ENCODE data around the gene TMPRSS7.

TMPRSS7 gene

DNA sequence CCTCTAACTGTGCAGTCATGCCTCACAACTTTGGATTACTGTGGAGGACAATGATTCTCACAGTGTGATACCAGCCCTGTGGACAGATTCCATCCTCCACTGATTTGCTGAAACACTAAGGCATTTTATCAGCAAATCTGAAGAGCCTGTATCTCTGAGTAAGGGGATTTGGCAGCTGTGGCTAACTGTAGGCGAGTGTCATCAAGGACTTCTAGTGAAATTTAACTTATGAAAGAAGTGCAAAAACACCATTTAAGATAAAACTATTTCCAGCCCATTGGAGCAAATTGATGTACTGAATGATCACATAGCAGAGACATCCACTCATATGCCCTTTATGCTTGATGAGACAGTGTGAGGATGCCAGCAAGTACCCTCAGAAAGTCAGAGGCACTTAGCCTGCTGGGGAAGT is 13.9 kb upstream of the TMPRSS7 start:
- H3K27me3 ChIP-seq (ENCODE audit: low read length): no peaks in the 10 kb centered on the region
- no peak overlapping the region for H3K9ac ChIP-seq (ENCODE audit: low read length)
- H3K9me3 ChIP-seq (ENCODE audit: insufficient read depth, low read length): no peaks in the 10 kb centered on the region
- H3K4me3 ChIP-seq (ENCODE audit: insufficient read depth, low read length, poor library complexity, severe bottlenecking): no peak overlapping the region
- no peak overlapping the region for H3K27ac ChIP-seq (ENCODE audit: low read depth, low read length)
- H2AFZ ChIP-seq (ENCODE audit: low read depth, low read length, severe bottlenecking): no peak overlapping the region
- no peaks in the 10 kb centered on the region for H3K79me2 ChIP-seq (ENCODE audit: insufficient read depth, low read length)
- no peaks in the 10 kb centered on the region for H4K20me1 ChIP-seq (ENCODE audit: low read depth, low read length)
- no peak overlapping the region for H3K4me2 ChIP-seq (ENCODE audit: low read depth, low read length, poor library complexity, severe bottlenecking)
- no peaks in the 10 kb centered on the region for H3K36me3 ChIP-seq (ENCODE audit: low read length)
- H3F3A ChIP-seq (ENCODE audit: insufficient read depth): no peaks in the 10 kb centered on the region
- no peak for TF ChIP-seq EZH2phosphoT487 (conservative IDR thresholded peaks at IDR 0.05; ENCODE audit: low read length)
- TF ChIP-seq, protein P1, sequence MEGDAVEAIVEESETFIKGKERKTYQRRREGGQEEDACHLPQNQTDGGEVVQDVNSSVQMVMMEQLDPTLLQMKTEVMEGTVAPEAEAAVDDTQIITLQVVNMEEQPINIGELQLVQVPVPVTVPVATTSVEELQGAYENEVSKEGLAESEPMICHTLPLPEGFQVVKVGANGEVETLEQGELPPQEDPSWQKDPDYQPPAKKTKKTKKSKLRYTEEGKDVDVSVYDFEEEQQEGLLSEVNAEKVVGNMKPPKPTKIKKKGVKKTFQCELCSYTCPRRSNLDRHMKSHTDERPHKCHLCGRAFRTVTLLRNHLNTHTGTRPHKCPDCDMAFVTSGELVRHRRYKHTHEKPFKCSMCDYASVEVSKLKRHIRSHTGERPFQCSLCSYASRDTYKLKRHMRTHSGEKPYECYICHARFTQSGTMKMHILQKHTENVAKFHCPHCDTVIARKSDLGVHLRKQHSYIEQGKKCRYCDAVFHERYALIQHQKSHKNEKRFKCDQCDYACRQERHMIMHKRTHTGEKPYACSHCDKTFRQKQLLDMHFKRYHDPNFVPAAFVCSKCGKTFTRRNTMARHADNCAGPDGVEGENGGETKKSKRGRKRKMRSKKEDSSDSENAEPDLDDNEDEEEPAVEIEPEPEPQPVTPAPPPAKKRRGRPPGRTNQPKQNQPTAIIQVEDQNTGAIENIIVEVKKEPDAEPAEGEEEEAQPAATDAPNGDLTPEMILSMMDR (IDR thresholded peaks at IDR 0.05; ENCODE audit: insufficient read depth, low read length, poor library complexity, severe bottlenecking): no peak
- H3K9me2 ChIP-seq (replicated peaks; ENCODE audit: insufficient read depth, low read length): no peaks in the 10 kb centered on the region

DNA sequence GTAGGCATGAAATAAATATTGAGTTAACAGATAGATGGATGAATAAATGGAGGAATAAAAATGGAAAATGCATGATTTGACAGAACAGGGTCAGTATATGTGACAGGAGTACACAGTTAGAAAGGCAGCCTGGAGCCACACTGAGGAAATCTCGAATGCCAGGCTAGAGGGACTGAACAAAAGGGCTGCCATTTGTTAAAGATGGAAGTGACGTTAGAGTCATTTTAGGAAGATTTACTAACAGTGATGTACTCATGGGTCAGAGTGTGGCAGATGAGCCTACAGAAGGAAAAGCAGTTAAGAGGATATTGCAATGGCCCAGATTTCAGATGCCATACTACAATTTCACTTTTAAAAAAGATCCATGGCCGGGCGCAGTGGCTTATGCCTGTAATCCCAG is 7.4 kb upstream of the TMPRSS7 start:
- H3K9me2 ChIP-seq (replicated peaks; ENCODE audit: insufficient read depth, low read length): no peaks in the 10 kb centered on the region

DNA sequence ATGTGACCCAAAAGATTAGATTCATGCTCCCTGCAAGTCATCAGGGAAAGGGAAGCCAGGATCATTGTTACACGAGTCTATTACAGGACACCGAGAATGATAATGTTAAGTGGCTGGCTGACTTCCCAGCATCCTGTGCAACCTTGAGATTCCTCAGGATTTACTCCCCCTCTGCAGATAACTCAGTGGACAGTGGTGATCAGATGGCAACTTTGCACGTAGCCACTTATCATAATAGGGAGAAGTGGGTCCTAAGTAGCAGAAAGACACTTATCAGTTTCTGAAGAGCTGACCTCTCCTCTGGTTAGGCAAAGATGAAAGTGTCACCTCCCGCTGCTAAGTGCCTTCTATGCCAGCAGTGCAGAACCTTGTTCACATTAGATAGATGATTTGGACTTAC is 6.7 kb upstream of the TMPRSS7 start:
- Histone ChIP-seq H4K20me1 (ENCODE audit: low read depth, low read length) (no peaks in the 10 kb centered on the region), H3K27me3 (ENCODE audit: low read length) (no peaks in the 10 kb centered on the region), H3K9me2 (replicated peaks; ENCODE audit: insufficient read depth, low read length) (no peaks in the 10 kb centered on the region), H3K79me2 (ENCODE audit: insufficient read depth, low read length) (no peaks in the 10 kb centered on the region), H3K27ac (ENCODE audit: low read depth, low read length) (no peak overlapping the region), H3K9ac (ENCODE audit: low read length) (no peak overlapping the region), H3K4me2 (ENCODE audit: low read depth, low read length, poor library complexity, severe bottlenecking) (no peak overlapping the region), H3K36me3 (ENCODE audit: low read length) (no peaks in the 10 kb centered on the region), H3K9me3 (ENCODE audit: insufficient read depth, low read length) (no peaks in the 10 kb centered on the region), H3K4me3 (ENCODE audit: insufficient read depth, low read length, poor library complexity, severe bottlenecking) (no peak overlapping the region), H2AFZ (ENCODE audit: low read depth, low read length, severe bottlenecking) (no peak overlapping the region), H3F3A (ENCODE audit: insufficient read depth) (no peaks in the 10 kb centered on the region)
- TF ChIP-seq, protein P1 (IDR thresholded peaks at IDR 0.05; ENCODE audit: insufficient read depth, low read length, poor library complexity, severe bottlenecking): no peak
- TF ChIP-seq EZH2phosphoT487 (conservative IDR thresholded peaks at IDR 0.05; ENCODE audit: low read length): no peak

More for the DNA sequence above, 7.4 kb upstream of the TMPRSS7 start:
- no peak overlapping the region for H3K4me2 ChIP-seq (ENCODE audit: low read depth, low read length, poor library complexity, severe bottlenecking)
- no peaks in the 10 kb centered on the region for H3K79me2 ChIP-seq (ENCODE audit: insufficient read depth, low read length)
- TF ChIP-seq EZH2phosphoT487 (conservative IDR thresholded peaks at IDR 0.05; ENCODE audit: low read length): no peak
- TF ChIP-seq, protein P1 (IDR thresholded peaks at IDR 0.05; ENCODE audit: insufficient read depth, low read length, poor library complexity, severe bottlenecking): no peak
- no peaks in the 10 kb centered on the region for H4K20me1 ChIP-seq (ENCODE audit: low read depth, low read length)
- H3K4me3 ChIP-seq (ENCODE audit: insufficient read depth, low read length, poor library complexity, severe bottlenecking): no peak overlapping the region
- no peaks in the 10 kb centered on the region for H3K36me3 ChIP-seq (ENCODE audit: low read length)
- no peaks in the 10 kb centered on the region for H3F3A ChIP-seq (ENCODE audit: insufficient read depth)
- H3K9me3 ChIP-seq (ENCODE audit: insufficient read depth, low read length): no peaks in the 10 kb centered on the region
- H2AFZ ChIP-seq (ENCODE audit: low read depth, low read length, severe bottlenecking): no peak overlapping the region
- no peak overlapping the region for H3K9ac ChIP-seq (ENCODE audit: low read length)
- no peak overlapping the region for H3K27ac ChIP-seq (ENCODE audit: low read depth, low read length)
- no peaks in the 10 kb centered on the region for H3K27me3 ChIP-seq (ENCODE audit: low read length)

Data from SU-DHL-6 (cell line).